ENCODE results near the gene STARD13.

STARD13 gene

GRCh38 chr13:33076001-33076992 is 209.3 kb downstream of the STARD13 start:
- no peak for DNase-seq

GRCh38 chr13:33073338-33073737 is 212.2 kb downstream of the STARD13 start:
- no peak for DNase-seq

GRCh38 chr13:33072759-33073158 is 212.8 kb downstream of the STARD13 start:
- no peak for DNase-seq

- no peak for DNase-seq
Measured at GRCh38 chr13:33072282-33072681, 213.3 kb downstream of the STARD13 start.

GRCh38 chr13:33070713-33071112 is 214.8 kb downstream of the STARD13 start:
- no peak for DNase-seq

GRCh38 chr13:33069365-33069764 is 216.2 kb downstream of the STARD13 start:
- DNase-seq: no peak

- no peak for DNase-seq
Measured at GRCh38 chr13:33066329-33066728, 219.2 kb downstream of the STARD13 start.

- no peak for DNase-seq
Measured at GRCh38 chr13:33060815-33061214, 224.7 kb downstream of the STARD13 start.

GRCh38 chr13:33058776-33059327 is 226.7 kb downstream of the STARD13 start:
- no peak for DNase-seq

- no peak for DNase-seq
Measured at GRCh38 chr13:33057019-33057780, 228.4 kb downstream of the STARD13 start.

GRCh38 chr13:33053397-33054066 is 232.0 kb downstream of the STARD13 start:
- no peak for DNase-seq
